GM18873 (cell line): ENCODE data around the gene GLIS1.

Experiments
- ATAC-seq: cut with Tn5 transposase; IDR thresholded peaks from one replicate; pipeline ENCODE4 v1.9.1; 2021; ENCODE audit warnings: mild to moderate bottlenecking, moderate library complexity, moderate number of reproducible peaks; ENCODE audit not compliant: unreplicated experiment, low FRiP score

GLIS1 gene

DNA sequence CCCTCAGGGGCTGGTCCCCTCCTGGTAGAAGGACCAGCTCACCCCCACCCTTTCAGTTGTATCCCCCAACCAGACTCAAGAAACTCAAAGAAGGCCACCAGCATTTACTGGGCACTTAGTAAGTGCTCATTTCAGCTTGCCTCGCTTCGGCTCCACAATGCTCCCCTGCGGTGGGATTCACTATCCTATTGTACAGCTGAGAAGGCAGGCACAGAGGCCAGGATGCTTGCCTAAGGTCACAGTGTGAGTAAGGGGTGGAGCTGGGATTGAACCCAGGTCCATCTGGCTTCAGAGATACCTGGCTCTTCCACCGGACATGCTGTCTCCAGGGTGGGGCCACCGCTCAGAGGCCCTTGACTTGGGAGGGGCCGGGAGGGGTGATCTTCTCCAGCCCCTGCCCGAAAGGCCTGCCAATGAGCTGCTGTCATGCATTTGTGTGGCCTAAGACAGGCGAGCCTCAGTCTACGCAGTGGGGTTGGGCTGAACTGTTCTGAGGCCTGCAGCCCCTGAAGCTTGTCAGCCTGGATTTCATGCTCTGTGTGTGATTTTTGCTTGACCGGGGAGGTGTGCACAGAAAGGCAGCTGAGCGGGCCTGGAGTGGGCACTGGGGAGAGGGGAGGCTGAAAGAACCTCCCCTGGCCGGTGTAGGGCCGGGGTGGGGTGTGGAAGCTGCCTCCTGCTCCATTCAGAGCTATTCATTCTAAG, 231.7 kb downstream of the GLIS1 start:
- ATAC-seq, result no peak

DNA sequence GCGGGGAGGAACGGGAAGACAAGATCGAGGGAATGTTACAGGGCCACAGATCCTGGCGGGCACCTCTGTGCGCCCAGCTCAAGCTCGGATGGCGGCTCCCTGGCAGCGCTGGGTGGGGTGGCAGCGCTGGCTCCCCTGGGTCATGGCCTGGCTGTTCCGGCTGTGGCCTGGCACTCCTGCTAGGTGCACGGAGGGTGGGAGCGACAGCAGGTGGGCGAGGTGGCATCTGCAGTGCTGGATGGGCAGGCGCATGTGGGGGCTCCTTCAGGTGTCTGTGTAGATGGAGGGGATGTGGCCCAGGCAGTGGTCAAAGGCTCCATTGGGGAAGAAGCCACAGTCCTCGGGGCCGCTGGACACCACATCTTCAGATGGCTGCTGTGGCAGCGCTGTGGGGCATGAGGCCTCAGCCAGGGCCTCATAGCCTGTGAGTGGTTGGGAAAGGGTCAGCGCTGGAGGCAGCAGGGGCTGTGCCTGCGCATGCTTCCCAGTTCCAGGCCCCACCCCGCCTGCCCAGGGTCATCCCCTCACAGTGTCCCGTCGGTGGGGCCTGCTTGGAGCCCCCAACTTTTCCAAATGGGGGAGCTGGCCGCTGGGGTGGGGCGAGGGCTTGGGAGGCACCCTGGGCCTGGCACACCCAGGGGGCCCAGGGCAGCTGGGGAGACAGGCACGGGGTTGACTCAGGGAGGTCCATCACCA, 232.5 kb downstream of the GLIS1 start:
- no peak for ATAC-seq

DNA sequence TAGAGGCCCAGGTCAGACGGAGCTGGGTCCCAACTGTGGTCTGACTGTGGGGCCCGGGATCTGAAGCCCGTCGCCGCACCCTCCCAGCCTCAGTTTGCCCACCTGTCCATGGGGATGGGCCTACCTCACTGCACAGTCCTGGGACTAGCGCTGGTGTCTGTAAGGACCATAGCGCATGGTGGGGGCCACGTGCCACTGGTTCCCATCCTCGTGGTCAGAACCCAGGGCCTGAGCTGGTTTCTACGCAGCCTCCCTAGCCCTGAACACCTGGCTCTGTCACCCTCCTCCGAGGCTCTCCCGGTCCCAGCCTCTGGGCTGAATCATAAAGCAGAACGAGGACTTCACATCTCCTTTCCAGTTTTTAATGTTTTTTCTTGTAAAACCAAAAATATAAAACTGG, 233.1 kb downstream of the GLIS1 start:
- no peak for ATAC-seq

DNA sequence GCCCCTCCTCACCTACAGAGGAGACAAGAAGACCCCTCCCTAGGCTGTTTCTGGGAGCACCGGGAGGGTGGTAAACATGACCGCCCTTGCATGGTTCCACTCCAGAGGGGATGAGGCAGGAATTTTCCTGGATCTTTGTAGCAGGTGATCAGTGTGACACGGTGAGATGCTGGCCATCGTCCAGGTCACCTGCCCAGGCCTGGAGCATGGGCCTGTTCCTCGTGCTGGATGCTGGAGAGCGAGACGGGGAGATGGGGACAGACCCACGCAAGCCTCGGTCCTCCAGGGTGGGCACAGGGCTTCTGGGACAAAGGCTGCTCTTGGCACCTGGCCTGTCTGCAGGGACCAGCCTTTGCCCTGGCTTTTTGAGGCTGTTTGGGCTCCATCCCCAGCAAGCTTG, 233.6 kb downstream of the GLIS1 start:
- no peak for ATAC-seq

DNA sequence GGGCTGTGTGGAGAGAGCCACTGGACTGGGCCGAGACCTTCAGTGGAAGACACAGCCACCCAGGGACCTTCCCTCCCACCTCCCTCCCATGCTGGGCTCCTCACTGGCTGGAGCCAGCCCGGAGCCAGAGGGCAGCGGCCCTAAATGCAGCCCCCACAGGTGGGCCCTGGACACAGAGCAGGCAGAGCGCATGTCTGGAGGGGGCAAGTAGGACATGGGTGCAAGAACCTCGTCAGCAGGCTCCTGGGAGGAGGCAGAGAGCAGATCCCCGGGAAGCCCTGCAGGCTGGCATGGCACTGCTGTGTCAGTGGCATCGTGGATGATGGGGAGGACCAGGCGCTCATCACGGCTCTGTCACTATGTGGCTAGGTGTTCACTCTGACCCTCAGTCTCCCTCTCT, 234.1 kb downstream of the GLIS1 start:
- ATAC-seq, result no peak

DNA sequence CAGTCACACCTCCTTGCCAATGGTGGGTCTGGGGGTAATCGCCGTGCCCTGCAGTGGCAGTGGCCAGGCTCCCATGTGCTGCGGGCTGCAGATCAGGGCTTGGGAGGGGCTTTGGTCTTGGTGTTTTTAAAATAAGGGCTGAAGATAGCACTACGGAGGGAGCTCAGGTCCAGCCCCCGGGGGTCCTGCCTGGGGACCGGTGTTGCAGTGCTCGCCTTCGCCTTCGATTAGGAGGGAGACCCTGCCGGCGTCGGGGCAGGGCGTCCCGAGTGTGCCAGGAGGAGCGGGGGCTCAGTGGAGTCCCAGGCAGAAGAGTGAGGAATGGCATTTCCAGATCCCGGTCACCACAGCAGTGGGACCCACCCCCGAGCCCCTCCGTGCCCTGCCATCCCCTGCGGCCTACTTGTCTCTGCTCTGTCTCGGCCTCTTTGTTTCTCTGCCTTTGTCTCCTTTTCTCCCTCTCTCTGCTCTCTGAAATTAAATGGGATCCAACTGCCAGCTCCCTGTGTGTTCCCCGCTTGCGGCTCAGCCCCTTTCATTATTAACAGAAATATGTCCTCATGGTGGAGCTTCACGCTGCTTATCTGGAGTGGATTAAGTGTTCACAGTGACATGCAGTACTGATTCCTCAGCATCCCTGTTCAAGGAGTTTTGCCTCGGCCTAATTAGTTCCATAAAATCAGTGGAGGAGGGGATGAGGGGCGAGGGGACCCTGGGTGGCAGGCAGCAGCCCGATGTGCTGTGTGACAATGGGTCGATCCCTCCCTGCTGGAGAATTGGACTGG, 235.3 kb downstream of the GLIS1 start:
- no peak for ATAC-seq

DNA sequence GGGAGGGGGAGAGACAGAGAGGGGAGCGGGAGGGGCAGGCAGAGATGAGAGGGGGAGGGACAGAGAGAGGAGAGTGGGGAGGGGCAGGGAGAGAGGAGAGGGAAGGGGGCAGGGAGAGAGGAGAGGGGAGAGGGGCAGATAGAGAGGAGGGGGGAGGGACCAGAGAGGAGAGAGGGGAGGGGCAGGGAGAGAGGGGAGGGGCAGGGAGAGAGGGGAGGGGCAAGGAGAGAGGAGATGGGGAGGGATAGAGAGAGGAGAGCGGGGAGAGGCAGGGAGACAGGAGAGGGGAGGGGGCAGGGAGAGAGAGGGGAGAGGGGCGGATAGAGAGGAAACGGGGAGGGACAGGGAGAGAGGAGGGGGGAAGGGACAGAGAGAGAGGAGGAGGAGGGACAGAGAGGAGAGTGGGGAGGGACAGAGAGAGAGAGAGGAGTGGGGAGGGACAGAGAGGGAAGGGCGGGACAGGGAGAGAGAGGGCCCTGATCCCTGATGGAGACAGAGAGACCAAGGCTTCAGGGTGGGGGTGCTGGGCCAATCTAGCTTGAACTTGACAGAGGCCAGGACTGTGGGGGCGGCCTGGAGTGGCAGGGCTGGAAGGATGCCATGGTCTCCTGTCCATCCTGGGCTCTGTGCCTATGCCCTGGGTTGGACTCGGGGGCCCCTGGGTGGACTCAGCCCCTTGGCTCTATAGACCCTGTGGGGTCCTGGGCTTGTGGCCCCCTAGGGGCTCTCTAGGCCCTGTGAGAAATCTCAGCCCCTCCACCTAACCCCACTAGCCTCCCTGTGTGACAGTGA, 236.1 kb downstream of the GLIS1 start:
- no peak for ATAC-seq

DNA sequence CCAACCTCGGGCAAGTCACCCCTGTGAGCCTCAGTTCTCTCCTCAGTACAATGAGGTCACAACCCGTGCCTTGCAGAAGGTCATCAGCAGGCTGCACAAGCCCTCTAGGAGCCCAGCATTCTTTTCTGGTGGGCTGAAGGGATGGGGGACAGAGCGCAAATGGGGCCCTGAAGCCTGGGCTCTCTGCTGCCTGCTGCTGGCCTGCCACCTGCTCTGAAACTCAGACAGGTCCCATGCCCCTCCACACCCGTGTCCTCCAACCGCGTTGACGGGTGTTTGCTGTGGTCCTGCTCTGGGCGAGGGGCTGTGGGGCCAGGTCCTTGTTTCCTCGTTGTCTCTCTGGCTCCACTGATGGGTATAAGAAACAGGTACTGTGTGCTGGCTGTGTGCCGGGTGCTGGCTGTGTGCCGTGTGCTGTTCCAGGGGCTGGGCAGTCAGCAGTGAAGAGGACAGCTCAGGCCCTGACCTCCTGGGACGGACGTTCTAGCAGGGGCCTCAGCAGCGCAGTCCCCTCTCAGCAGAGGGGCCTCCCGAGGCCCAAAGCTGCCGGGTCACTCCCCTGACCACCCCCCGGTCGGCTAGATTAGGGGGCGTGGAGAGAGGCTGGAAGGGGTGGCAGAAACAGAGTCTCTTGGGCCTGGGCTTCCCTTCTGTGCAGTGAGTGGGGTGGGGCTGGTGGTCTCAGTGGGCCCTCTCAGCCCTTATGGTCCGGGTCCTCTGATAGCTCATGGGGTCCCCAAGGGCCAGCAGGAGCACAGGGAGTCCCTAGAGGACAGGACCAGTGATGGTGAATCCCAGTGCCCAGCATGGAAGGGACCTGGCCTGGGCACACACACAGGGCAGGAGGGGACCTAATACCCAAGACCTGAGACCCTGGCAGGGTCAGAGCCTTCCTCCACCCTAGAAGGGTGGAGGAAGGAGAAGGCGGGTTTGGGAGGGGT, 237.6 kb downstream of the GLIS1 start:
- ATAC-seq, result no peak

DNA sequence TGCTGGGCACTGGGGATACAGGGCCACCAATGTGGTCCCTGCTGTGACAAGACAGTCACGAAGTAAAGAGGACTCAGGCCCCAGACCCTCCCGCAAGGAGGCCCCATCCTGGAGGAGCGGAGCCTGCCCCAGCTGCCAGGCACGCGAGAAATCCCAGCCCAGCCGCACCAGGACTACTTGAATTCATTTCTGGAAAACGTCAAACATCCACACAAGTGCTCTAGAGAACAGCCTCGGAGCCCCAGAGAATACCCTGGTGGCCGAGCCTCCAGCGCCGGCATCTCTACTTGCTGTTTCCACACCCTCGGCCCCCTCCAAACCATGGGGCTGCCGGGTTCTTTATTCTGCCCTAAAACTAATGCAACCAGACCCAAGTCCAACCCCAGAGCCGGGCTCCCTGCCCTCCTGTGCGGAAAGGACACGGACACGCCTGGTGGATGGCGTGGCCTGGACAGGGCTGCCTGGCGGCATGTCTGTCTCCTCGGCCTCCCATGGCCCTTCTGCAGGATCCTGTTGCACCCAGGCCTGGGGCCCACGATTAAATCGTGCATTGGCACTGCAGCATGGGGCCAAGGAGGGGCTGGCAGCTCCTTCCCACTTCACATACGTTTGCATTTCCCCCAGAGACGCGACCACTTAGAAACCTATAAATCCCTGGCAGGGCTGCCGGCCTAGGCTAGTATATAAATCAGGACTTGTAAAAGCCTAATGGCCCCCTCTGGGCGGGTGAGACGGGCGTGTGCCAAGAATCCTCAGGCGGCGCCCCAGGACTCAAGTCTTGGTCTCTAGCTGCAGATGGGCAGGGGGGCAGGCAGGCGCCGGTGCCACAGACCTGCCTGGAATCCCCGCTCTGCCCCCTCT, 238.5 kb downstream of the GLIS1 start:
- no peak for ATAC-seq

DNA sequence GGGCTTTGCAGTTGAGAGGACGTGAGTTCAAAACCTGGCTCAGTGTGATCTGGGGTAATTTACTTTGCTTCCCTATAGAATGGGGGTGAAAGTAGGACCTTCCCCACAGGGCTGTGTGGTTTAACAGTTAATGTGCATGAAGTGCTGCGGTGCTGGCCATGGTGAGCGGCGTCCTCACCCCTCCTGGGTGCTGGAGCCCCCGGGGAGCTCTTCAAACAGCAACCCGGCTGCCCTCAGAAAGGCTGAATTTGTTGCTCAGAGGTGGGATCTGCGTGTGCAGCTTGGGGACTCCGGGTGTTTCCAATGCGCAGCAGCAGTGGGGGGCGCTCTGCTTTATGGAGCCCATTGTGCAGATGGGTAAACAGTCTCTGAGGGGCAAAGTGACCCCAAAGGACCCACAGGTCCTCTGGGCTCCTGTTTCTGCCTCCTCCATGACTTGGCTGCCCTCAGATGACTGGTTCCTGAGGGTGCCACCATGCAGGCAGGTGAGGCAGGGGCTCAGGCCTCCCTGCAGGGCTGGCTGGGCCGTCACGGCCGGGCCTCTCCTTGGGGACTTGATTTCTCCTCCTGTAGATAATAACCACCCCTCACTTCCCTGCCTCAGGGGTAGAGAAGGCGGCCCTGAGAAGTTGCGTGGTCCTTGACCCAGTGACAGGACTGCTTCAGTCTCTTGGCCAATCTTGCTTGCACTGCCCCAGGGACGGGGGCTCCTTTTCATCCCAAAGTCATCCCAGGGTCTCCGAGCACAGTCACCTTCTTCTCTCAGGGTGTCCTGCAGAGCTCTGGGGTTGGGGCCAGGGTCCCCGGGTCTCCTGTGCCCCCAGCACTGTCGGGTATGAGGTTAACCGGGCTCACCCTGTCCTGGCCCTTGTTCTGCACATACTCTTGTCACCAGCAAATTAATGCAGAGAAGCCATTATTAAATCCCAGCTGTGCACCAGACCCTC, 239.4 kb downstream of the GLIS1 start:
- no peak for ATAC-seq

DNA sequence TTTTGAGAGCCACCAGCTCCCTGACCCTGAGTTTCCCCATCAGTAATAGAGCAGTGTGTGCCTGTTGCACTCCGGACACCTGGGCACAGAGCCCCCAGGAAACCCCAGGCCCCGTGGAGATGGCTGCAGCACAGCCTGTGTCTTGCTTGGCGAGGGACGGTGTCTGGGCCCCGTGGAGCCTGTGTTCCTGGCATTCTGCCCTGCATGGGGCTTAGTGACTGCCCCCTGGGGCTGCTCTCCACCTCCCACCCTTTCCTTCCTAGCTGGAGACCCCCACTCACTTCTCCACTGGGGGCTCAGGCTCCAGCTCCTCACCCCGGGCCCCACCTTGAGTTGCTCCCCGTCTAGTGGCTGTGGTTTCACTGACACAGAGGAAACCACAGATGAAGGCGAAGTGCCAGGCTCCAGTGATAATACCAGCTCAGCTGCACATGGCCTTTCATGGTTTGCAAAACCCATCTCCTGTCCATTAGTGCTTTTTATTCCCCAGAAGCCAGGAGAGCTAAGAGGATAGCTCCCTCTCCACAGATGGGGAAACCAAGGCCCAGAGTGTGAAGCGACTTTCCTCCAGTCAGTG, 240.3 kb downstream of the GLIS1 start:
- no peak for ATAC-seq

DNA sequence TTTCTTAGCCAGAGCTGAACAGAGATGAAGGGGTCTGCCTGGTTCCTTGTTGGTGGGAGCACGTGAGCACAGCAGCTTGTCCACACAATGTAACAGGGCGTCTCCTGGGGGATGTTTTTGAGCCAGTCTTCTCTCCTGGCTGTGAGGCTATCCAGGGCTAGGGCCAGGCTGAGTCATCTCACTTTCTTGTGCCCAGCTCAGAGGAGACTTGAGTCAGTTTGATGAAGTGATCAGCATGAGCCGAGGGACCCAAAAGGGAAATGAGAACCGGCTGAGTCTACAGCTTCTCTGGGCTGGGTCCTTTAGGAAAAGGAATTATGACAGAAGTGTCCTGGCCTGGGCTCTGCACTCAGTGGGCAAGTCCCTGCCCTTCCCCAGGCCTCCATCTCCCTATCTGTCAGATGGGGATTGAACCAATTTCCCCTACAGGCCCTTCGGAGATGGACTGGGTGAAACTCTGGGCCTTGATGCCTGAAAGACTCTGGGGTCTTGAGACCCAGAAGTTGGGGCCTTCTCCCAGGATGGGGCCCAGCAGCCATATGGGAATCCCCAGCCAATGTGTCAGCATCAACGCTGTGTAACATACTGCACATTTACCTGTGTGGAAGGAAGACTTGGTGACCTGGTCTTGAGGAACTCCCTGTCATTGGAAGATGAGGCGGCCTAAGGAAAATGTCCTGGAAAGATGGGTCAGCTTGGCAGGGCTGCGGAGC, 243.2 kb downstream of the GLIS1 start:
- ATAC-seq, result no peak

DNA sequence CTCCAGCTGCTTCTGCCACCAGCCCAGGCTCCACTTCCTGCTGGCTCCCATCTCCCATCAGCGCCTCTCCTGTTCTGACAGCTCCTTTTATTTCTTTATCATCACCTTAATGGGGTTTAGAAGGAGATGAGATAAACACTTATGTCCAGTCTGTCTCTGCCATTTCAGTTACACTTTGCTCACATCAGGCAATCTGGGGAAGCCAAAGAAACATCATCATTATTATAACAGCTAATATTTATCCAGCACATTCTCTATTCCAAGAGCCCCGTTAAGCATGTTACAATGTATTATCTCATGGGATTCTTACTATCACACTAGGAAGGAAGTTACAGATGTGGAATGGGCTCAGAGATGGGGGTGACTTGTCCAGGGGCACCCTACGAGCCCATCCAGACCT, 248.6 kb downstream of the GLIS1 start:
- ATAC-seq, result no peak

DNA sequence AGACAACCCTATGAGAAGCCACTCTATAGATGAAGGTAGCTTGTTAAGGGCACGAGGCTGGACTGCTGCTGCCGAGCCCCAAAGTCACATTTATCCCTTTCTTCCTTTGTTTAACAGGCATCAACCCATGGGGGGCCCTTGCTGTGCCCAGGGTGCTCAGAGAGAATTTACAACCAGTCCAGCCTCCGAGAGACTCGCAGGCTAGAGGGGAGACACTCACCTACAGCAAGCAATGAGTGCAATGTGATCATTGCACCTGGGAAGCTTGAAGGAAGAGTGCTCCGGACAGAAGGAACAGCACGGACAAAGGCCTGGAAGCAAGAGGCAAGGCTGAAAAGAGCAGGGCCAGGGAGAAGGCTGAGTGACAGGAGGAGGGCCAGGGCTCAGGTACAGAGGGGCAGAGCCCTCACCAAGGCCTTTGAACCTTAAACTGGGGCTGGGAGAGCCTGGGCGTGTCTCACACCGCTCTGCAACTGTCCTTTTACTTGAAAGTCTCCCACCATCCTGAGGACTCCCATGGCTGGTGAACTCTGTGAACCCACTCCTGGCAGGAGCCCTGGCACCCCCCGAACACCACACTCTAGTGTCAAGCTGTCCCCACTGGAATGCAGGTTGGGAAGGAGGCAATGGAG, 252.5 kb downstream of the GLIS1 start:
- no peak for ATAC-seq

DNA sequence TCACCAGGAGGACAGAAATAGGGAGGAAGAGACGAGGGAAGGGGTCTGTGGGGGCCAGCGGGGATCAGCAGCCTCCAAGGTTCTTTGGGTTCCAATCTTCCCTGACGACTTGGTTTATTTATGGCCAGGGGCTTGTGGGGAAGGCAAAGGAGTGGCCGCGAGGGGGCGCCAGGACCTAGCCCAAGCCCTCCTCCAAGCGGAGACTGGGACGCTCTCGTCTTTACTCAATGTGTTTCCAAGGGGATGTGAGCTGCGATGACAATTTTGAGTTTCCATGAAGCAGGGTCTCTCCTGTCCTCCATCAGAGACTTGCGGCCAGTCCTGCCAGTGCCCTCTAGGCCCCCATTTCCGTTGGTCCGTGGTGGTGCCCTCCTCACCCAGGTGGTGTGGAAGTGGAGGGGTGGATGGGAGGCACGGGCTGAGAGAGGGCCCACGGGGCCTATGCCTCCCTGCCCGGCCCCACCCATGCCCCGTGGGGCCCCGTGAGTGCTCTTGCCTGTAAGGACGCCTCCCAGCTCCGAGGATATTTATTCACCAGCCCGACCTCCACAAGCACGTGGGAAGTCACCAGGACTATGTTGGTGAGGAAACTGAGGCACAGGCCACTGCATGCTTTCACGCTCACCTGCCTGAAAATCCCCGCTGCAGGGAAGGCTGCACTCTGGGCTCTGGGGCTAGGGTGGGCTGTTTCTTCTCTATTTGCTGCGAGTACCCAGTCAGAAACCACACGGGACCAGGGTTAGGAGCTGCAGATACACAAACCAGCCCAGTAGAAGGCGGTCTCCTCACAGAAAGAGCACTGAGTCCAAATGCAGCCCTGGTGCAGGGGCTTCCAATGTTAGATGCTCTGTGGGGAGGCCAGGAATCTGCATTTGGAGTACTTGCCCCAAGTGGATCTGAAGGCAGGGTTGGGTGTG, 253.2 kb downstream of the GLIS1 start:
- no peak for ATAC-seq
